GM21390 (cell line): ENCODE results near the gene BLTP3A.
"Not testable (repeated sequence)": the region's sequence is repeated elsewhere in the genome, so short reads cannot be mapped to it uniquely, and the experiment has no call there.

Source experiments
- ATAC-seq: cut with Tn5 transposase; IDR thresholded peaks from one replicate; pipeline ENCODE4 v1.9.1; 2021; ENCODE audit not compliant: unreplicated experiment

BLTP3A gene

DNA sequence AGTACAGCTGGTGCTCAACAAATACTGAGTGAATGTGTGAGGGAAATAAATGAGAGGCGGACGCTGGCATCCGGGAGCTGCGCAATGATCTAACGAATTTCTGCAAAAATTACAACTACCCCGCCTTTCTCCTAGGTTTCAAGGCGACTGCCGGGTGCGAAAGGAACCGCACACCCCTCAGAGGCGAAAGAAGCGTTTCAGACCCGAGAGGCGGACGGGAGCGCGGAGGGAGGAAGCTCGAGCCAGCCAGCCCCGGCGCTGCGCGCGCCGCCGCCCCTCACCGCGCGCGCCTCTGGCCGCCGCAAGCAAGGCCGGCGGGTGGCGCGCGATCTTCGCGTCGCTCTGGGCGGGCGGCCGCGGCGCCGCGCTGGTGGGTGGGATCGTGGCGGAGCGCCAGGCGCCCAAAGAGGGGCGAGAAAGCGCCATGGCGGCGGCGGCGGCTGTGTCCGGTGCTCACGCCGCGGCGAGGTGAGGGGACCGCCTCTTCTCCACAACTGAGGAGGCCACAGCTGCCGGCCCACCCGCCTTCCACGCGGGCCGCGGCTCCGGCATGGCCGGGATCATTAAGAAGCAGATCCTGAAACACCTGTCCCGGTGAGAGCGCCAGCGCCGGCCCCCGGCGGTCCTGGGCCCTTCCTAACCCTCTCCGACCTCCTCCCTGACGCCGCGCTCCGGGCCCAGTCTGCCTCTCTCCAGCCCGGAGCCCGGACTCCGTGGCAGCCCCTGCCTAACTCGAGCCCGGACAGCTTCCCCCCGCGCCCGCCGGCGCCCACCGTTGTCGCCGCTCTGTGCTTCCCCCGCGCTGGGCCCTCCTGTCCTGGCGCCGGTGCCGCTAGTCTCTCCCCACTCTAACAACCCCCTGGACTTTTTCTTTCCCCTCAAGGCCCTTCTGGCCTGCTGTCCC is at the start of gene BLTP3A:
Gene BLTP3A (plus strand): TSS at position 383 of the 904 bp plus-strand sequence. CDS start 168 bp downstream, at position 551.
- ATAC-seq = peak; percentile 79

DNA sequence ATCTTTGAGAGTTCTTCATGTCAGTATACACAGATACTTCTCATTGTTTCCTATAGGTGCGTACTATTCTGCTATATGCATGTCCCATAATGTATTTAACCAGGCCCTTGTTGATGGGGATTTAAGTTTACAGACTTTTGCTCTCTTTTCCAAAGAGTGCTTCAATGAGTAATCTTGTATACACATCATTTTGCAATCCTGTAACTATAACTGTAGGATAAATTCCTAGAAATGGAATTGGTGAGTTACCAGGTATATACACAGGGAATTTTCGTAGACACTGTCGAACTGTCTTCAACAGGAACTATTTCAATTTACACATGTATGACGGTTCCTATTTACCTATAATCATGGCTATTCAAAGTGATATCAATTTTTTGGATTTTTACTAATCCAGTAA is 49.8 kb upstream of the BLTP3A start:
- no peak for ATAC-seq

- ATAC-seq = no peak
These were observed 48.1 kb upstream of the BLTP3A start for GRCh38 chr6:34743625-34744293.

GRCh38 chr6:34744294-34744647 is 47.6 kb upstream of the BLTP3A start:
- not testable (repeated sequence) for ATAC-seq

GRCh38 chr6:34745277-34746103 is 46.4 kb upstream of the BLTP3A start:
- ATAC-seq = no peak

DNA sequence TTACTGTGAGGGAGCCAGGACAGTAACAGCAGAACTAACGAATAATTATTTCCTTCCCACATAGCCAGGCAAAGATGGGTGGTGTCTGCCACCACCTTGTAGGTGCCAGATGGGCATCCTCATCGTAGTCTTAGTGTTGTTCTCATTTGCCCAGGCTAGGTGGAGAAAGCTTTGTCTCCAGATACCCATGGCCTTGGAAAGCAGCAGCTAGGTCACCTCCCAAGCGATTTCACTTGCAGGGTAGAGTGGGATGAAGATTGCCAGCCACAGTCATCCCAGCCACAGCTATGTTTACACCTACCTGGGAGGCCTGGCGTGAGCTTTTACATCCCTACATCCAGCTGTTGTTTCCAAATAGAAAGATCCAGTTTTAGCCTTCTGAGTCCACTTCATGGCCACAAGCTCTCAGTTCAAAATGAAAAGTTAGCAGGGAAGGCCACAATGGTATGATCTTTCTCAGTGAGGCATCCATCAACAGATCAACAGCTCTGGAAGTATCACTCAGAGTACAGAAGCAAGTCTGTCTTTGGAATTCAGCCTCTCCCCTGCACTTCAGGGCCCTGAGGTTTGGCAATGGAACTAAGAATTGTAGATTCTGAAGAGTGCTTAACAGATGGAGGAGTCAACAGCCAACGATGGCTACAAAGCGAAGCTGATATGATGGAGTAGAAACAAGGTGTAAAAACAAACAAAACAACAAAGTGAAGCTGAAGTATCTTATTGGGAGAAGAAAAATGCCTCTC is 45.6 kb upstream of the BLTP3A start:
- ATAC-seq = no peak

GRCh38 chr6:34748757-34749156 is 43.1 kb upstream of the BLTP3A start:
- ATAC-seq = no peak

- peak; percentile 11 for ATAC-seq
These were observed 35.4 kb upstream of the BLTP3A start for GRCh38 chr6:34756513-34756856.

- ATAC-seq = no peak
These were observed 34.1 kb upstream of the BLTP3A start for GRCh38 chr6:34757687-34758274.

DNA sequence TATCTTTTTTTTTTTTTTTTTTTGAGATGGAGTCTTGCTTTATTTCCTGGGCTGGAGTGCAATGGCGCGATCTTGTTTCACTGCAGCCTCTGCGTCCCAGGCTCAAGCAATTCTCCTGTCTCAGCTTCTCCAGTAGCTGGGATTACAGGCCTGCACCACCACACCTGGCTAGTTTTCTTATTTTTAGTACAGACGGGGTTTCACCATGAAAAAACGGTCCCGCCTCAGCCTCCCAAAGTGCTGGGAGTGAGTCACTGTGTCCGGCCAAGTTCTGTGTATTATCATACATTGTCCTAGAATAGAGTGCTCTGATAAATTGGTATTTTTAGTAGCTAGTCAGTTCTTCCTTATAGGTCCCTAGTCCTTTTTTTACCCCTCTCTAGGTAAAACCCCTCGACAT is 31.8 kb upstream of the BLTP3A start:
- no peak for ATAC-seq

DNA sequence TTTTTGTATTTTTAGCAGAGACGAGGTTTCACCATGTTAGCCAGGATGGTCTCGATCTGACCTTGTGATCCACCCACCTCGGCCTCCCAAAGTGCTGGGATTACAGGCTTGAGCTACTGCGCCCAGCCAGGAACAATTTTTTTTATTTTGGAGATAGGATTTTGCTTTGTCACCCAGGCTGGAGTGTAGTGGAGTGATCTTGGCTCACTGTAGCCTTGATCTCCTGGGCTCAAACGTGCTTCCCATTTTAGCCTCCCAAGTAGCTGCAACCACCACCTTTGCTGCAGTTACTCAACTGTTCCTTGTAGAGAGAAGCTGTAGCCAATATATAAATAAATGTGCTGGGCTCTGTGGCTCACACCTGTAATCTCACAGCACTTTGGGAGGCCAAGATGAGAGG is 30.2 kb upstream of the BLTP3A start:
- not testable (repeated sequence) for ATAC-seq

- no peak for ATAC-seq
These were observed 23.7 kb upstream of the BLTP3A start for GRCh38 chr6:34768148-34768547.

DNA sequence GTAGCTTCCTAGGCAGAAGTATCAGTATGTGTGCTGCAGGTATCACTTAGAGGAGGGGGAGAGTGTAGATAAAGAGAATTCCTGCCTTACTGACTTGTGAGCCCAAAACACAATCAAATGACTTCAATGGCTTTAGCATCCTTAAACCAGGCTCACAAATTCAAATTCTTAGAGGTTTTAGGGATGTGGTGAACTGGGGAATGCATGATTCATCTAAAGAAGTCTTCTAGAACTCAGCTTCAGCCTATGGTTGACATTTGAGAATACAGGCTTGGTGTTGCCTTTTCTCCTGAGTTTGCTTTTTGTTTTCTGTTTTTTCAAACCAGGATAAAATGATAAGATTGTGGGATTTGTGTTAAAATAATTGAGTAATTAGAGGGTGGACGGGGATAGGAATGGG is 20.2 kb upstream of the BLTP3A start:
- ATAC-seq = no peak

- ATAC-seq = no peak
These were observed 18.9 kb upstream of the BLTP3A start for GRCh38 chr6:34772940-34773339.

GRCh38 chr6:34773916-34774315 is 18.0 kb upstream of the BLTP3A start:
- no peak for ATAC-seq

- no peak for ATAC-seq
These were observed 16.9 kb upstream of the BLTP3A start for GRCh38 chr6:34774967-34775366.

DNA sequence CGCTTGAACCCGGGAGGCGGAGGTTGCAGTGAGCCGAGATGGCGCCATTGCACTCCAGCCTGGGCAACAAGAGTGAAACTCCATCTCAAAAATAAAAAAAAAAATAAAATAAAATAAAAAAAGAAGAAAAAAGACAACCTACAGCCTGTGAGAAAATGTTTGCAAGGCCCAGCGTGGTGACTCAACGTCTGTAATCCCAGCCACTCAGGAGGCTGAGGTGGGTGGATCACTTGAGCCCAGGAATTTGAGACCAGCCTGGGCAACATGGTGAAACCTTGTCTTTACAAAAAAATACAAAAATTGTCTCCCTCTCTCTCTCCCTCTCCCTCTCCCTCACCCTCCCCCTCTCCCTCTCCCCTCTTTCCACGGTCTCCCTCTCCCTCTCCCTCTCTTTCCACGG is 6.5 kb upstream of the BLTP3A start:
- ATAC-seq = not testable (repeated sequence)

DNA sequence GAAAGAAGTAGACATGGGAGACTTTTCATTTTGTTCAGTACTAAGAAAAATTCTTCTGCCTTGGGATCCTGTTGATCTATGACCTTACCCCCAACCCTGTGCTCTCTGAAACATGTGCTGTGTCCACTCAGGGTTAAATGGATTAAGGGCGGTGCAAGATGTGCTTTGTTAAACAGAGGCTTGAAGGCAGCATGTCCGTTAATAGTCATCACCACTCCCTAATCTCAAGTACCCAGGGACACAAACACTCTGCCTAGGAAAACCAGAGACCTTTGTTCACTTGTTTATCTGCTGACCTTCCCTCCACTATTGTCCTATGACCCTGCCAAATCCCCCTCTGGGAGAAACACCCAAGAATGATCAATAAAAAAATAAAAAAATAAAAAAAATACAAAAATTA is 4.7 kb upstream of the BLTP3A start:
- ATAC-seq = not testable (repeated sequence)

- no peak for ATAC-seq
These were observed 3.8 kb upstream of the BLTP3A start for GRCh38 chr6:34788111-34788510.

- ATAC-seq = peak; percentile 35
These were observed 651 bp upstream of the BLTP3A start for GRCh38 chr6:34791164-34791700.
